ENCODE measurements around the gene APOA5. TPM values are rescaled to one million over a fixed set of nuclear protein-coding genes. Genes with fewer than 3 reads are reported as not detected.
A peak's percentile ranks its signal among the peaks of the same experiment; 100 is the strongest.

The APOA5 gene
- total and polyA plus RNA-seq, 2 of the 13 experiments (the other 11 are each of a cell fraction or from before 2014, with no cell fraction given), result 44.0 to 49.1 TPM

GRCh38 chr11:116838321-116839084, 46.8 kb upstream of the APOA5 start (continued):
- TF ChIP-seq RERE (CRISPR knock-in tag; IDR thresholded peaks at IDR 0.05; ENCODE audit: low read depth) (no peak), NCOR1 (IDR thresholded peaks at IDR 0.05; ENCODE audit: borderline replicate concordance, low read length) (peak; percentile 15; the same call in 1 of the 2 replicates), ZNF772 (CRISPR knock-in tag; IDR thresholded peaks at IDR 0.05) (no peak), ZNF276 (CRISPR knock-in tag; IDR thresholded peaks at IDR 0.05; ENCODE audit: low read depth) (no peak), ZSCAN25 (CRISPR knock-in tag; IDR thresholded peaks at IDR 0.05) (0 out of 2 replicates have a peak, but pooled peaks have one; percentile 36), ZMYM2 (CRISPR knock-in tag; IDR thresholded peaks at IDR 0.05) (0 out of 2 replicates have a peak, but pooled peaks have one; percentile 37), ZNF274 (CRISPR knock-in tag; IDR thresholded peaks at IDR 0.05) (no peak), ZBTB40 (IDR thresholded peaks at IDR 0.05) (no peak), ZBTB40 (CRISPR knock-in tag; IDR thresholded peaks at IDR 0.05) (0 out of 2 replicates have a peak, but pooled peaks have one; percentile 43), RCOR2 (CRISPR knock-in tag; IDR thresholded peaks at IDR 0.05) (no peak), ARID2 (CRISPR knock-in tag; IDR thresholded peaks at IDR 0.05; ENCODE audit: borderline replicate concordance) (no peak), ZFX (CRISPR knock-in tag; IDR thresholded peaks at IDR 0.05; ENCODE audit: low read depth) (peak; percentile 21; the same call in 1 of the 2 replicates)

Measured in HepG2 (cell line).